Neuronal stem cell (in vitro differentiated cells): ENCODE measurements around the gene CYBRD1.
A peak's percentile ranks its signal among the peaks of the same experiment; 100 is the strongest.
"Not testable (repeated sequence)": the region's sequence is repeated elsewhere in the genome, so short reads cannot be mapped to it uniquely, and the experiment has no call there.

Experiments
- DNase-seq: peaks from one replicate; pipeline ENCODE4 v3.0.0-alpha.2; 2013; ENCODE audit warnings: low spot score
- H2AFZ ChIP-seq: one replicate; pipeline ENCODE4 v1.6.1; 2013; ENCODE audit warnings: mild to moderate bottlenecking, low read length, inconsistent platforms
- H2AK5ac ChIP-seq: 2 replicates; pipeline ENCODE4 v1.6.1; 2013; ENCODE audit warnings: low read depth, mild to moderate bottlenecking, inconsistent platforms, low read length, moderate library complexity, mixed read lengths
- H2BK120ac ChIP-seq: 2 replicates; pipeline ENCODE4 v1.6.1; 2013; ENCODE audit warnings: low read depth, mild to moderate bottlenecking, inconsistent platforms, low read length, moderate library complexity, mixed read lengths
- H2BK12ac ChIP-seq: one replicate; pipeline ENCODE4 v1.6.1; 2013; ENCODE audit warnings: low read length, inconsistent platforms
- H2BK15ac ChIP-seq: 2 replicates; pipeline ENCODE4 v1.6.1; 2013; ENCODE audit warnings: mild to moderate bottlenecking, low read length, inconsistent platforms, mixed read lengths
- H2BK5ac ChIP-seq: one replicate; pipeline ENCODE4 v1.6.1; 2013; ENCODE audit warnings: inconsistent platforms, mild to moderate bottlenecking, low read length, moderate library complexity
- H3K14ac ChIP-seq: one replicate; pipeline ENCODE4 v1.6.1; 2013; ENCODE audit warnings: low read length, inconsistent platforms
- H3K18ac ChIP-seq: 2 replicates; pipeline ENCODE4 v1.6.1; 2013; ENCODE audit warnings: low read length, inconsistent platforms
- H3K23ac ChIP-seq: 2 replicates; pipeline ENCODE4 v1.6.1; 2013; ENCODE audit warnings: low read depth, mild to moderate bottlenecking, mixed read lengths, low read length, inconsistent platforms; ENCODE audit not compliant: poor library complexity
- H3K27ac ChIP-seq: replicated peaks from 3 replicates; pipeline ENCODE4 v1.5.1; 2013; ENCODE audit warnings: low read length, inconsistent platforms
- H3K27me3 ChIP-seq, 3 experiments: 2 replicates each; pipeline ENCODE4 v1.6.1; 2013; ENCODE audit warnings: low read length in 3 of 3, mild to moderate bottlenecking in 2 of 3, inconsistent platforms in 1 of 3, low read depth in 1 of 3, mixed read lengths in 1 of 3, moderate library complexity in 1 of 3; ENCODE audit not compliant: control insufficient read depth in 3 of 3, insufficient read depth in 3 of 3
- H3K36me3 ChIP-seq, 2 donors: replicated peaks in 1 of 2; 2 replicates each; pipeline ENCODE4 v1.6.1; 2013; ENCODE audit warnings: low read length in 2 of 2; ENCODE audit not compliant: control insufficient read depth in 2 of 2, insufficient read depth in 2 of 2
- H3K4ac ChIP-seq: 2 replicates; pipeline ENCODE4 v1.6.1; 2013; ENCODE audit warnings: inconsistent platforms, mild to moderate bottlenecking, low read length, moderate library complexity
- H3K4me1 ChIP-seq, 2 donors: 1 replicate in 1 of 2; 2 replicates in 1 of 2; pipeline ENCODE4 v1.6.1; 2013; ENCODE audit warnings: low read length in 2 of 2, low read depth in 1 of 2; ENCODE audit not compliant: control insufficient read depth in 2 of 2, insufficient read depth in 1 of 2
- H3K4me2 ChIP-seq: one replicate; pipeline ENCODE4 v1.6.1; 2013; ENCODE audit warnings: mild to moderate bottlenecking, low read length, inconsistent platforms; ENCODE audit not compliant: insufficient read depth, poor library complexity, severe bottlenecking
- H3K4me3 ChIP-seq, 2 donors: 2 replicates each; pipeline ENCODE4 v1.5.1; 2013; ENCODE audit warnings: low read length in 2 of 2, mild to moderate bottlenecking in 2 of 2, inconsistent platforms in 1 of 2, moderate library complexity in 1 of 2
- H3K79me1 ChIP-seq: one replicate; pipeline ENCODE4 v1.6.1; 2013; ENCODE audit warnings: low read depth, mild to moderate bottlenecking, inconsistent platforms, low read length, moderate library complexity
- H3K9ac ChIP-seq: one replicate; pipeline ENCODE4 v1.6.1; 2013; ENCODE audit warnings: mild to moderate bottlenecking, low read depth, low read length, inconsistent platforms; ENCODE audit not compliant: poor library complexity
- H3K9me3 ChIP-seq, 2 donors: replicated peaks in 1 of 2; 2 replicates each; pipeline versions ENCODE3 to v1.6.1; 2013; ENCODE audit warnings: low read length in 2 of 2, mild to moderate bottlenecking in 2 of 2, inconsistent platforms in 1 of 2, low read depth in 1 of 2, mixed read lengths in 1 of 2, moderate library complexity in 1 of 2; ENCODE audit not compliant: control insufficient read depth in 2 of 2, insufficient read depth in 1 of 2
- H4K8ac ChIP-seq: one replicate; pipeline ENCODE4 v1.6.1; 2013; ENCODE audit warnings: low read depth, mild to moderate bottlenecking, inconsistent platforms, low read length, moderate library complexity
- H4K91ac ChIP-seq: one replicate; pipeline ENCODE4 v1.6.1; 2013; ENCODE audit warnings: low read length, low read depth, mild to moderate bottlenecking, inconsistent platforms; ENCODE audit not compliant: poor library complexity
- WGBS, 2 donors: extraction: QIAGEN DNeasy Blood & Tissue Kit; methylation state at CpG; one replicate each; pipeline ENCODE4 v1.1.7; 2013; ENCODE audit warnings: missing lambda C conversion rate in 2 of 2, mixed read lengths in 1 of 2; ENCODE audit not compliant: insufficient read length in 2 of 2, insufficient replicate concordance in 1 of 2; ENCODE audit errors: extremely low coverage in 2 of 2; 5-methylcytosine and 5-hydroxymethylcytosine counted together

Gene CYBRD1

GRCh38 chr2:171524018-171524401 lies 1.7 kb downstream of the CYBRD1 start:
- peak overlapping the region; percentile 94 for H3K4me2 ChIP-seq
- no CpG with 5 or more reads among the region's 6 CpGs for WGBS, 2 donors
- H3K27ac ChIP-seq: no peak overlapping the region
- H3K4me3 ChIP-seq: peak overlapping the region; percentile 89 to 94
- H3K79me1 ChIP-seq: no peaks in the 10 kb centered on the region
- H2BK5ac ChIP-seq: no peak overlapping the region
- no peak overlapping the region for H3K18ac ChIP-seq
- H3K27me3 ChIP-seq: no peaks in the 10 kb centered on the region
- H3K23ac ChIP-seq: no peak overlapping the region
- no peak overlapping the region for H2AK5ac ChIP-seq
- no peak overlapping the region for H4K8ac ChIP-seq
- no peak overlapping the region for H3K14ac ChIP-seq
- H2BK120ac ChIP-seq: no peak overlapping the region
- no peak overlapping the region for H2BK15ac ChIP-seq
- H2BK12ac ChIP-seq: no peak overlapping the region
- H2AFZ ChIP-seq: peak overlapping the region; percentile 95
- no peak overlapping the region for H3K9ac ChIP-seq
- H3K36me3 ChIP-seq: peaks cover 0 to 2% of the 10 kb centered on the region in 2 donors
- no peak overlapping the region for H3K4ac ChIP-seq
- H3K9me3 ChIP-seq: no peaks in the 10 kb centered on the region
- DNase-seq: no peak
- peaks cover 5 to 15% of the 10 kb centered on the region in 2 donors for H3K4me1 ChIP-seq
- H4K91ac ChIP-seq: no peak overlapping the region

GRCh38 chr2:171529914-171530313 lies 7.6 kb downstream of the CYBRD1 start:
- no peak for DNase-seq
- Histone ChIP-seq H2BK5ac (no peak overlapping the region), H3K9me3 (peaks cover 0 to 8% of the 10 kb centered on the region in 2 donors), H3K4me1 (no peaks in the 10 kb centered on the region), H4K8ac (no peak overlapping the region), H3K4me2 (no peak overlapping the region), H3K9ac (no peak overlapping the region), H3K27ac (no peak overlapping the region), H3K18ac (no peak overlapping the region), H3K23ac (no peak overlapping the region), H2BK15ac (no peak overlapping the region), H2BK120ac (no peak overlapping the region), H3K27me3 (no peaks in the 10 kb centered on the region), H3K36me3 (peaks cover 0 to 4% of the 10 kb centered on the region in 2 donors), H3K14ac (no peak overlapping the region), H2BK12ac (no peak overlapping the region), H2AK5ac (no peak overlapping the region), H2AFZ (no peak overlapping the region), H4K91ac (no peak overlapping the region), H3K4me3 (no peak overlapping the region), H3K4ac (no peak overlapping the region), H3K79me1 (no peaks in the 10 kb centered on the region)
- WGBS, 2 donors: no CpG with 5 or more reads among the region's 1 CpG

- no peak for DNase-seq
- no peak overlapping the region for H4K8ac ChIP-seq
- peaks cover 0 to 8% of the 10 kb centered on the region in 2 donors for H3K9me3 ChIP-seq
- H3K23ac ChIP-seq: no peak overlapping the region
- no peak overlapping the region for H2BK120ac ChIP-seq
- no CpG with 5 or more reads among the region's 4 CpGs for WGBS, 2 donors
- no peak overlapping the region for H2BK15ac ChIP-seq
- H3K18ac ChIP-seq: no peak overlapping the region
- H3K4me2 ChIP-seq: no peak overlapping the region
- no peak overlapping the region for H3K14ac ChIP-seq
- no peak overlapping the region for H2BK12ac ChIP-seq
- no peaks in the 10 kb centered on the region for H3K4me1 ChIP-seq
- no peak overlapping the region for H4K91ac ChIP-seq
- no peak overlapping the region for H2AFZ ChIP-seq
- H3K4ac ChIP-seq: no peak overlapping the region
- no peak overlapping the region for H3K4me3 ChIP-seq
- no peak overlapping the region for H3K27ac ChIP-seq
- H2AK5ac ChIP-seq: no peak overlapping the region
- H3K9ac ChIP-seq: no peak overlapping the region
- no peaks in the 10 kb centered on the region for H3K79me1 ChIP-seq
- H3K36me3 ChIP-seq: peaks cover 0 to 2% of the 10 kb centered on the region in 2 donors
- no peaks in the 10 kb centered on the region for H3K27me3 ChIP-seq
- no peak overlapping the region for H2BK5ac ChIP-seq
Measured at GRCh38 chr2:171530378-171530777, 8.1 kb downstream of the CYBRD1 start.

- H4K91ac ChIP-seq, H3K23ac ChIP-seq, H3K9ac ChIP-seq, H3K79me1 ChIP-seq, H2BK120ac ChIP-seq, H3K4ac ChIP-seq, H2BK5ac ChIP-seq, H2AK5ac ChIP-seq, H3K18ac ChIP-seq, H3K14ac ChIP-seq, H3K4me2 ChIP-seq, H2BK15ac ChIP-seq, H4K8ac ChIP-seq, DNase-seq, H3K4me3 ChIP-seq, H3K27ac ChIP-seq, H3K9me3 ChIP-seq, H3K36me3 ChIP-seq, H3K27me3 ChIP-seq, H3K4me1 ChIP-seq, H2BK12ac ChIP-seq, H2AFZ ChIP-seq: not testable (repeated sequence)
- WGBS, 2 donors: no CpG with 5 or more reads among the region's 1 CpG
Measured at GRCh38 chr2:171530859-171531258, 8.6 kb downstream of the CYBRD1 start.
